Dedifferentiated amniotic fluid mesenchymal stem cell (primary cell): ENCODE results near the gene SMIM12.

Source experiments
- DNase-seq: peaks from one replicate; pipeline ENCODE4 v3.0.0-alpha.2; 2016; ENCODE audit errors: extremely low spot score

Gene SMIM12

GRCh38 chr1:34874296-34874952, 14.9 kb upstream of the SMIM12 start:
- DNase-seq, result no peak

- no peak for DNase-seq
Measured at GRCh38 chr1:34872133-34872503, 12.6 kb upstream of the SMIM12 start.

- no peak for DNase-seq
Measured at GRCh38 chr1:34871443-34872132, 12.0 kb upstream of the SMIM12 start.

DNA sequence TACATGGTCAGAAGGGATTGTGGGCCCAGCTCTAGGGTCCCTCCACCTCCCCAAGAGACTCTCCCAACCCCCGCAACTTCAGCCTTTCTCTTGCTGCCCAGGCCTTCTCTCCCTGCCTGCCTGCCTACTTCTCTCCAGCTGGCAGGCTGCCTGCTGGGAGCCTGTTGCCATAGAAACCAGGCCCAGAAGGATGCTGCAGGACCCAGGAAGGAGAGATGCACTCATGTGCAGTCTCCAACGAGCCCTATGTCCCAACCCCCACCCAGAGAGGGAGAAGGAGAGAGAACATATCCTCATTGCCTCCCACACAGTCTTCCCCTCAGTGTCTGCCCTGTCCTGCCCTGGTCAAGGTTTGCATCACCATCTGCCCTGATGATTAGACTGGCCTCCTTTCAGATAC, 10.8 kb upstream of the SMIM12 start:
- no peak for DNase-seq

DNA sequence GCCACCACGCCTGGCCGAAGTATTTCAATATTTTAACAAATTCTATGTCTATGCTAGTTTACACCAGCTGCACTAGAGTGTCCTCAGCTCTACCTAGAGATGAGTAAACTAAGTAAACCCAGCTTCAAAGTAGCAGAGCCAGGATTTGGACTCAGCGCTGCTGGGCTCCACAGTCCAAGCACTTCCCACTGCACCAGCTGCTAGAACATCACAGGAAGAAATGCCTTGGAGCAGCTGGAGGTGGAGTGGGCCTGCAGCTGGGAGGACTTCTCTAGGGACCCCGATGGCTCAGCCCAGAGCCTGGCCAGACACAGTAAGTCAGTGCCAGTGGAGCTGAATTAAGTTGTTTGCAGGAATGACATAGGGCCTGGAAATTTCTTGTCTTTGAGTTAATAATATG, 10.2 kb upstream of the SMIM12 start:
- DNase-seq, result no peak

GRCh38 chr1:34868230-34869049, 8.9 kb upstream of the SMIM12 start:
- no peak for DNase-seq

GRCh38 chr1:34867415-34867814, 7.9 kb upstream of the SMIM12 start:
- no peak for DNase-seq

DNA sequence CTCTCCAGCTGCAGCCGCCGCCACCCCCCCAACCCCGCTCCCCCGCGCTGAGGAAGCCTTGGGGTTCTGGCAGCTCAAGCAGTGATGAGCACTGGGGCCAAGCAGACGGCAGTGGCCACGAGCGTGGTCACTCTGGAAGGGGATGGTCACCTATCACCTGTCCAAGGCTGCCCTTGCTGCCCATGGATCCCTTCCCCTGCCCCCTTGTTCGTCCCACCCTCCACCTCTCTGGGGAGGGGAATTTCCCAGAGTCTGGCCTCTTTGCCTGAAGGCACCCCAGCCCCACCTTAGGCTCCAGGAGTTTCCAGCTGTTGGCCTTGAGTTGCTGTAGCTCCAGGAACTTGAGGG, 7.2 kb upstream of the SMIM12 start:
- DNase-seq, result no peak

GRCh38 chr1:34865981-34866761, 6.6 kb upstream of the SMIM12 start:
- peak; percentile 44 for DNase-seq

DNA sequence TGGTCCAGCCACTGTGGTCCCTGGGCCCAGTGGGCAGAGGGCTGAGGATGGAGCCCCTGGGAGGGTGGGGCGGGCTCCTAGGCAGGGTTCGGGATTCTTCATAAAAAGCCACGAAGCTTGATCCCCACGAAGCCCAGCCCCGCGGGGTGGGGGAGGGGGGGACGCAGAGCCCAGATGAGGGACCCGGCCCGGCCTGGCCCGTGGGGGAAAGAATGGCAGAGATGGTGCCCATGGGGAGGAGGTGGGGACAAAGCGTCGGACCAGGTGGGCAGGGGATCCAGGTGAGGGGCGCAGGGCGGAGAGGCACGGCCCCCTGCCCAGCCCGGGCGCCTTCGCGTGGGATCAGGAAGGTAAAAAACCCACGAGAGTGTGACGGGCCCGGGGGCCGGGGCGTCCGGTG, 6.0 kb upstream of the SMIM12 start:
- no peak for DNase-seq

DNA sequence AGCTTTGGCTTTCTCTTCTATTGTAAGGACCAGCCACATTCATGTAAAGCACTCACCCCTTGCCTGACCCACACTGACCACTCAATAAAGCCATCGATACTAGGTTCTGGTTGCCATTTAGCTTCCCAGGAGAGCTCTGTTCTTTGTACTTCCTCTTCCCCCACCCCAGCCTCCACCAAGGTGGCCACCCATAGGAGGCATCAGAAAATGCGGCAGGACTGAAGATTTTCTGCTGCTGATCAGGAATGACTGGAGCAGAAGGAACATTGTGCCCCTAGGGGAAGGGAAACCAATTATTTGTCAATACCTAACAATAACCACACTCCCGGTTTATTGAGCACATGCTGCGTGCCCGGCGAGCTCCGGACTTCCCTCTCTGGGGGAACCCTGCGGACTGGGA, 5.2 kb upstream of the SMIM12 start:
- no peak for DNase-seq

GRCh38 chr1:34863501-34863900, 4.0 kb upstream of the SMIM12 start:
- DNase-seq, result no peak

GRCh38 chr1:34858901-34859445, 576 bp downstream of the SMIM12 start:
- DNase-seq, result peak; percentile 17

DNA sequence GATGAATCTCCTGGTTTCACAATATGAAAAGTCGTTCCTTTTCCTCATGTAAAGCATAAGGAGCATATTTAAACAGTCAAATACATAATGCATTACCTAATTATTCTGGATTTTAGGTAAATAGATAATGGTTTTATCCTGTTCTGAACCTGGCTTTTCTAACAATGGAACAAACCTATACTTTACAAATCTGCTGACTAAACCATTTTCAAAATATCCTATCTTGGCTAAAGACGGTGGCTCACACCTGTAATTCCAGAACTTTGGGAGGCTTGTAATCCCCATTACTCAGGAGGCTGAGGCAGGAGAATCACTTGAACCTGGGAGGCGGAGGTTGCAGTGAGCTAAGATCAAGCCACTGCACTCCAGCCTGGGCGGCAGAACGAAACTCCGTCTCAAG, 2.9 kb downstream of the SMIM12 start:
- no peak for DNase-seq

- peak; percentile 90 for DNase-seq
Measured at GRCh38 chr1:34852677-34853217, 6.8 kb downstream of the SMIM12 start.

DNA sequence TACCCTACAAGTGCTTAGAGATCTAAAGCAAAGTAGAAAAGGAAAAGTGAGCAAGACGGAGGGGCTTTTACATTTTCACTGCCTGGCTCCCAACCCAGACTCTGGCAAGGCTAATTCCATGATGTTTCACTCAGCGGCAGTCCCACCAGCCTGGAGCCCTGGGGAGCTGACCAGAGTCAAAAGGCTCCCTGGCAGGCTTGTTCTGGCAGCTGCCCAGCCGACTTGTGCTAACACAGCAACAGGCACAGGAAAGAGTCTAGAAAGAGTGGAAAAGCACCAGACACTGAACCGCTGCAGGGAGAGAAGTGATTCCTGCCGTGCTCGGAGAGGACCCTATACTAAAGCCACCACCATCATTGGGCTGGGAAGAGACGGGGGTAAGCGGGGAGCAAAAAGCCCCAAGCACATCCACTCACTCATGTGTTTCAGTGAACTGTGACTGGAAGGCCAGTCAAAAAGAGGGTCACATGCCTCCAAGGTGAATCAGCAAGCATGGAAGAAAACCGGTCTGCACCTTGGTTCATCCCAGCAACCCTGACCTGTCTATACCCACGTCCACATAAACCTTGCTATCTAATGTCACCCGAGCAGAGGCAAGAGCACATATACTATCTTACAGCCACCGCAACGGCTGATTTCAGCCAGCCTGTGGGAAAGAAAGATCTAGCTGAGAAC, 8.0 kb downstream of the SMIM12 start:
- no peak for DNase-seq

DNA sequence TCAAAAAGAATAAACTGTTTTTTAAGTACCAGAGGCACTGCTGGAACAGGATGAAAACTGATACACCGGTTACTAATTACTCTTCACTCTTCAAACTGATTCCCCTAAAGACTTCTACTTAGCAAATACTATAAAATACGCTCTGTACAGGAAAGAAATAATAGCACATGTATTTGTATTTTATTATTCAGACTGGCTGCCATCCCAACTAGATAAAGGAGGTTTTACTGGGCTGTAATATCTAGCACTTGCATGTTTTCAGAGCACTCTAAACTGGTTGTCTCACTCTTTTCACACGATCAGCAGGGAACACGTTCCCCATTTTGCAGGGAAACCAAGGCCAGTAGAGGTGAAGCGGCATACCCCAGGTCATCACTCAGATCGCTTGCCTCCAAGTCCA, 9.2 kb downstream of the SMIM12 start:
- DNase-seq, result no peak

DNA sequence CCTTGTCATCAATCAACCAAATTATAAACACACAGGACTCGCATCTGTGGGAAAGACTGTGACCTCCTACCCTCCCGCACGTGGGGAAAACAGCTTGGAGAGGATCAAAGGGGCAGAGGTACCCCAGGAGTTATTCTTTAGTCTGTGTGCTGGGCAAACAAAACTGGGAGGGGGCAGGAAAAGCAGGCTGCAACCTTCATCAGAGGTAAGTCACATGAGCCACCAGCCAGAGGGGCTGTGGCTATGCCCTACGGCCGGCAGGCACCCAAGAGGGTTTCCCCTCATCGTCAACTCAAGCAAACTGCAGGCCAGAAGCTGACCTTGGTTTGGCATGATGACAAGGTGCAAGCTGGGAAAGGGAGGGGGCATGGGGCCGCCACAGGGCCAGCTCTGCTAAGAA, 12.5 kb downstream of the SMIM12 start:
- DNase-seq, result no peak

- DNase-seq, result no peak
Measured at GRCh38 chr1:34846265-34846664, 13.3 kb downstream of the SMIM12 start.

GRCh38 chr1:34845131-34845901, 14.2 kb downstream of the SMIM12 start:
- no peak for DNase-seq
